Suprapubic skin (tissue), 4 donors: ENCODE results near the gene PRKAR2B.

ENCODE experiments used
- POLR2A ChIP-seq, 2 donors: fragments of 450-650 bp; IDR thresholded peaks; one replicate each; pipeline ENCODE4 v1.6.1; 2017; ENCODE audit warnings: antibody characterized with exemption in 2 of 2, mild to moderate bottlenecking in 2 of 2, moderate library complexity in 2 of 2
- POLR2AphosphoS5 ChIP-seq, 3 donors: sonication (generic); formaldehyde crosslinking; IDR thresholded peaks; one replicate each; pipeline ENCODE4 v1.6.1; 2017; ENCODE audit warnings: antibody characterized with exemption in 3 of 3
- TF ChIP-seq, protein P1 (sequence below), 2 donors: fragments of 200-600 bp in 1 of 2; fragments of 450-650 bp in 1 of 2; sonication (generic) in 1 of 2; IDR thresholded peaks; one replicate each; pipeline ENCODE4 v1.5.1; 2016 to 2019; ENCODE audit warnings: antibody characterized with exemption in 2 of 2, mild to moderate bottlenecking in 1 of 2, moderate library complexity in 1 of 2

DNA sequence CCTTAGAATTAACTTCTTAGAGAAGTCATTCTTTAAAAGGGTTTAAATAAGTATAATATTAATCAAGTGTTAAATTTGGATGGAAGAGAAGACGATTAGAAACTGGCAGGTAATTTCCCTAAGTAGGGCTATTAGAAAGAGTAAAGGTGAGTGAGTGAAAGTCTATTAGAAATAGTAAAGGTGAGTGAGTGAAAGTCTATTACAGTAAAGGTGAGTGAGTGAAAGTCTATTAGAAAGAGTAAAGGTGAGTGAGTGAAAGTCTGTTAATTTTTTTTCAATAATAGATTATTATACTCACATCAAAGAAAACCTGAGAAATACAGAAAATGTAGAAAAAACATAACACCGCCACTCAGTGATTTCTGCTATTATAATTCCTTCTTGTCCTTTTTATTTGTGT lies 113.5 kb downstream of the PRKAR2B start:
- TF ChIP-seq, protein P1, sequence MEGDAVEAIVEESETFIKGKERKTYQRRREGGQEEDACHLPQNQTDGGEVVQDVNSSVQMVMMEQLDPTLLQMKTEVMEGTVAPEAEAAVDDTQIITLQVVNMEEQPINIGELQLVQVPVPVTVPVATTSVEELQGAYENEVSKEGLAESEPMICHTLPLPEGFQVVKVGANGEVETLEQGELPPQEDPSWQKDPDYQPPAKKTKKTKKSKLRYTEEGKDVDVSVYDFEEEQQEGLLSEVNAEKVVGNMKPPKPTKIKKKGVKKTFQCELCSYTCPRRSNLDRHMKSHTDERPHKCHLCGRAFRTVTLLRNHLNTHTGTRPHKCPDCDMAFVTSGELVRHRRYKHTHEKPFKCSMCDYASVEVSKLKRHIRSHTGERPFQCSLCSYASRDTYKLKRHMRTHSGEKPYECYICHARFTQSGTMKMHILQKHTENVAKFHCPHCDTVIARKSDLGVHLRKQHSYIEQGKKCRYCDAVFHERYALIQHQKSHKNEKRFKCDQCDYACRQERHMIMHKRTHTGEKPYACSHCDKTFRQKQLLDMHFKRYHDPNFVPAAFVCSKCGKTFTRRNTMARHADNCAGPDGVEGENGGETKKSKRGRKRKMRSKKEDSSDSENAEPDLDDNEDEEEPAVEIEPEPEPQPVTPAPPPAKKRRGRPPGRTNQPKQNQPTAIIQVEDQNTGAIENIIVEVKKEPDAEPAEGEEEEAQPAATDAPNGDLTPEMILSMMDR (IDR thresholded peaks at IDR 0.05) = no peak
- TF ChIP-seq POLR2AphosphoS5 (IDR thresholded peaks at IDR 0.05) (no peak), POLR2A (IDR thresholded peaks at IDR 0.05) (no peak)
